Loucy (cell line): ENCODE measurements around the gene CNNM1.

Experiments used
- H2AFZ ChIP-seq: fragments of 200-600 bp; sonication (generic); 2 replicates; pipeline ENCODE4 v1.6.0; 2016; ENCODE audit warnings: antibody characterized with exemption, mild to moderate bottlenecking, low read length, moderate library complexity
- H3F3A ChIP-seq: fragments of 200-600 bp; 2 replicates; pipeline ENCODE4 v1.6.0; 2016; ENCODE audit warnings: antibody characterized with exemption, low read depth, mild to moderate bottlenecking
- H3K27me3 ChIP-seq: fragments of 200-600 bp; sonication (generic); 2 replicates; pipeline ENCODE4 v1.6.1; 2014; ENCODE audit warnings: low read length, mild to moderate bottlenecking; ENCODE audit not compliant: insufficient read depth, poor library complexity, severe bottlenecking
- H3K36me3 ChIP-seq: fragments of 200-600 bp; sonication (generic); 2 replicates; pipeline ENCODE4 v1.6.1; 2016; ENCODE audit warnings: low read length; ENCODE audit not compliant: insufficient read depth
- H3K4me1 ChIP-seq: fragments of 200-600 bp; sonication (generic); 2 replicates; pipeline ENCODE4 v1.5.1; 2014; ENCODE audit warnings: low read length, mild to moderate bottlenecking; ENCODE audit not compliant: insufficient read depth, poor library complexity, severe bottlenecking
- H3K4me2 ChIP-seq: fragments of 200-600 bp; sonication (generic); 2 replicates; pipeline ENCODE4 v1.6.0; 2014; ENCODE audit warnings: antibody characterized with exemption, low read length, low read depth, mild to moderate bottlenecking; ENCODE audit not compliant: poor library complexity, severe bottlenecking
- H3K4me3 ChIP-seq: fragments of 200-600 bp; sonication (generic); 2 replicates; pipeline ENCODE4 v1.5.1; 2014; ENCODE audit warnings: low read length, mild to moderate bottlenecking, mixed read lengths; ENCODE audit not compliant: poor library complexity, severe bottlenecking
- H3K79me2 ChIP-seq: fragments of 200-600 bp; sonication (generic); 2 replicates; pipeline ENCODE4 v1.6.1; 2014; ENCODE audit warnings: low read length; ENCODE audit not compliant: insufficient read depth
- H3K9ac ChIP-seq: fragments of 200-600 bp; sonication (generic); 2 replicates; pipeline ENCODE4 v1.6.0; 2014; ENCODE audit warnings: mild to moderate bottlenecking, low read depth, low read length, moderate library complexity; ENCODE audit not compliant: poor library complexity, severe bottlenecking
- H3K9me2 ChIP-seq: fragments of 200-600 bp; sonication (generic); replicated peaks from 2 replicates; pipeline ENCODE4 v1.6.1; 2016; ENCODE audit warnings: low read depth, low read length, mixed read lengths
- H3K9me3 ChIP-seq: fragments of 200-600 bp; sonication (generic); 2 replicates; pipeline ENCODE4 v1.6.1; 2014; ENCODE audit warnings: mild to moderate bottlenecking, antibody characterized with exemption, low read length, low read depth; ENCODE audit not compliant: insufficient read depth
- H4K20me1 ChIP-seq: fragments of 200-600 bp; sonication (generic); 2 replicates; pipeline ENCODE4 v1.6.0; 2014; ENCODE audit warnings: antibody characterized with exemption, low read length, mild to moderate bottlenecking; ENCODE audit not compliant: insufficient read depth, poor library complexity, severe bottlenecking
- CTCF ChIP-seq: fragments of 200-600 bp; sonication (generic); conservative IDR thresholded peaks from 2 replicates; pipeline ENCODE4 v1.5.1; 2014; ENCODE audit warnings: mild to moderate bottlenecking, antibody characterized with exemption, low read length
- EZH2phosphoT487 ChIP-seq: fragments of 200-600 bp; IDR thresholded peaks from 2 replicates; pipeline ENCODE4 v1.6.1; 2018; ENCODE audit warnings: antibody characterized with exemption, mild to moderate bottlenecking, moderate library complexity, borderline replicate concordance

Gene CNNM1

GRCh38 chr10:99443500-99443899, 114.3 kb downstream of the CNNM1 start:
- Histone ChIP-seq H3K27me3 (no peaks in the 10 kb centered on the region), H2AFZ (no peak overlapping the region), H3K4me2 (no peak overlapping the region), H4K20me1 (no peaks in the 10 kb centered on the region), H3K36me3 (no peaks in the 10 kb centered on the region), H3K9me2 (no peaks in the 10 kb centered on the region), H3K9ac (no peak overlapping the region), H3K9me3 (no peaks in the 10 kb centered on the region), H3F3A (no peaks in the 10 kb centered on the region), H3K79me2 (no peaks in the 10 kb centered on the region), H3K4me1 (no peaks in the 10 kb centered on the region), H3K4me3 (no peak overlapping the region)
- TF ChIP-seq EZH2phosphoT487 (no peak), CTCF (no peak)
